H9 (cell line): ENCODE results near the gene SLC17A2. TPM values are rescaled to one million over a fixed set of nuclear protein-coding genes. Genes with fewer than 3 reads are reported as not detected.

ENCODE experiments used
- DNase-seq: peaks from one replicate; pipeline ENCODE4 v3.0.0-alpha.2; 2017
- H2AFZ ChIP-seq: one replicate; pipeline ENCODE4 v1.6.1; 2013; ENCODE audit warnings: mild to moderate bottlenecking, low read length, control low read depth, moderate library complexity
- H2AK5ac ChIP-seq: 2 replicates; pipeline ENCODE4 v1.6.1; 2013; ENCODE audit warnings: low read length, control low read depth, mixed read lengths; ENCODE audit not compliant: insufficient read length
- H2BK120ac ChIP-seq: one replicate; pipeline ENCODE4 v1.6.1; 2013; ENCODE audit warnings: low read depth, mild to moderate bottlenecking, low read length, control low read depth, inconsistent platforms; ENCODE audit not compliant: poor library complexity, severe bottlenecking
- H2BK12ac ChIP-seq: 2 replicates; pipeline ENCODE4 v1.6.1; 2013; ENCODE audit warnings: low read length, control low read depth, mixed read lengths, low read depth; ENCODE audit not compliant: insufficient read length
- H2BK15ac ChIP-seq: 2 replicates; pipeline ENCODE4 v1.6.1; 2013; ENCODE audit warnings: low read depth, low read length, control low read depth
- H2BK20ac ChIP-seq: one replicate; pipeline ENCODE4 v1.6.1; 2013; ENCODE audit warnings: low read depth, mild to moderate bottlenecking, low read length, control low read depth, inconsistent platforms; ENCODE audit not compliant: poor library complexity, severe bottlenecking
- H2BK5ac ChIP-seq: 2 replicates; pipeline ENCODE4 v1.6.1; 2013; ENCODE audit warnings: low read length, control low read depth, mixed read lengths; ENCODE audit not compliant: insufficient read length
- H3K14ac ChIP-seq: 2 replicates; pipeline ENCODE4 v1.6.1; 2013; ENCODE audit warnings: low read length, control low read depth; ENCODE audit not compliant: insufficient read depth
- H3K18ac ChIP-seq: 2 replicates; pipeline ENCODE4 v1.6.1; 2013; ENCODE audit warnings: low read depth, mild to moderate bottlenecking, mixed read lengths, low read length, control low read depth; ENCODE audit not compliant: insufficient read length
- H3K23ac ChIP-seq: 2 replicates; pipeline ENCODE4 v1.6.1; 2013; ENCODE audit warnings: low read length, control low read depth, mixed read lengths, low read depth; ENCODE audit not compliant: insufficient read length
- H3K23me2 ChIP-seq: 2 replicates; pipeline ENCODE4 v1.6.1; 2013; ENCODE audit warnings: low read depth, mild to moderate bottlenecking, mixed read lengths, low read length, control low read depth; ENCODE audit not compliant: insufficient read length, poor library complexity, severe bottlenecking
- H3K27ac ChIP-seq: 2 replicates; pipeline ENCODE4 v1.5.1; 2013; ENCODE audit warnings: low read length, control low read depth, mixed read lengths, low read depth; ENCODE audit not compliant: insufficient read length
- H3K27me3 ChIP-seq: 2 replicates; pipeline ENCODE4 v1.6.1; 2013; ENCODE audit warnings: low read length, control low read depth, inconsistent platforms; ENCODE audit not compliant: insufficient read depth
- H3K4ac ChIP-seq: 2 replicates; pipeline ENCODE4 v1.6.1; 2013; ENCODE audit warnings: low read depth, mild to moderate bottlenecking, control low read depth, inconsistent platforms, low read length, moderate library complexity
- H3K4me1 ChIP-seq: 2 replicates; pipeline ENCODE4 v1.6.1; 2013; ENCODE audit warnings: low read length, control low read depth, inconsistent platforms; ENCODE audit not compliant: insufficient read depth
- H3K4me2 ChIP-seq: 2 replicates; pipeline ENCODE4 v1.6.1; 2013; ENCODE audit warnings: low read length, control low read depth, mixed read lengths; ENCODE audit not compliant: insufficient read length, insufficient read depth
- H3K56ac ChIP-seq: 2 replicates; pipeline ENCODE4 v1.6.1; 2013; ENCODE audit warnings: low read depth, mild to moderate bottlenecking, mixed read lengths, low read length, control low read depth; ENCODE audit not compliant: insufficient read length
- H3K79me1 ChIP-seq: 2 replicates; pipeline ENCODE4 v1.6.1; 2013; ENCODE audit warnings: low read depth, mild to moderate bottlenecking, moderate library complexity, low read length, control low read depth, inconsistent platforms; ENCODE audit not compliant: insufficient read depth, poor library complexity, severe bottlenecking
- H3K79me2 ChIP-seq: 2 replicates; pipeline ENCODE4 v1.6.1; 2013; ENCODE audit warnings: low read length, control low read depth, inconsistent platforms; ENCODE audit not compliant: insufficient read depth
- H3K9ac ChIP-seq: 2 replicates; pipeline ENCODE4 v1.6.1; 2013; ENCODE audit warnings: low read length, control low read depth, mixed read lengths; ENCODE audit not compliant: insufficient read length; ENCODE audit errors: extremely low read depth
- H3K9me3 ChIP-seq: one replicate; pipeline ENCODE4 v1.6.1; 2013; ENCODE audit warnings: low read depth, low read length, inconsistent platforms; ENCODE audit not compliant: control insufficient read depth
- H3T11ph ChIP-seq: one replicate; pipeline ENCODE4 v1.6.1; 2013; ENCODE audit warnings: mild to moderate bottlenecking, low read length, control low read depth, inconsistent platforms
- H4K20me1 ChIP-seq: one replicate; pipeline ENCODE4 v1.6.1; 2013; ENCODE audit not compliant: control insufficient read depth, insufficient read length, insufficient read depth
- H4K5ac ChIP-seq: 2 replicates; pipeline ENCODE4 v1.6.1; 2013; ENCODE audit warnings: low read depth, mild to moderate bottlenecking, mixed read lengths, low read length, control low read depth; ENCODE audit not compliant: insufficient read length
- H4K8ac ChIP-seq: replicated peaks from 2 replicates; pipeline ENCODE4 v1.6.1; 2013; ENCODE audit warnings: low read length, control low read depth, mixed read lengths, low read depth; ENCODE audit not compliant: insufficient read length
- H4K91ac ChIP-seq: 2 replicates; pipeline ENCODE4 v1.6.1; 2013; ENCODE audit warnings: low read depth, mild to moderate bottlenecking, moderate library complexity, mixed read lengths, low read length, control low read depth; ENCODE audit not compliant: insufficient read length
- H3K27ac Mint-ChIP-seq, 3 experiments: 2 replicates in 2 of 3; 3 replicates in 1 of 3; pipeline ENCODE4 v1.8.0; 2020 to 2021; ENCODE audit warnings: mixed read lengths in 3 of 3, mild to moderate bottlenecking in 1 of 3, moderate library complexity in 1 of 3
- H3K27me3 Mint-ChIP-seq: 2 replicates; pipeline ENCODE4 v1.8.0; 2021; ENCODE audit warnings: low read depth, mild to moderate bottlenecking, moderate library complexity, mixed read lengths
- H3K36me3 Mint-ChIP-seq, 3 experiments: 2 replicates in 2 of 3; 3 replicates in 1 of 3; pipeline ENCODE4 v1.8.0; 2020 to 2021; ENCODE audit warnings: low read depth in 3 of 3, mixed read lengths in 3 of 3; ENCODE audit not compliant: insufficient read depth in 1 of 3
- H3K4me1 Mint-ChIP-seq, 2 experiments: 2 replicates each; pipeline ENCODE4 v1.8.0; 2020; ENCODE audit warnings: mixed read lengths in 2 of 2
- H3K4me3 Mint-ChIP-seq, 2 experiments: 2 replicates in 1 of 2; 3 replicates in 1 of 2; pipeline ENCODE4 v1.8.0; 2020 to 2021; ENCODE audit warnings: mild to moderate bottlenecking in 2 of 2, mixed read lengths in 2 of 2, moderate library complexity in 1 of 2
- H3K9me3 Mint-ChIP-seq, 2 experiments: 2 replicates in 1 of 2; 3 replicates in 1 of 2; pipeline ENCODE4 v1.8.0; 2020; ENCODE audit warnings: mild to moderate bottlenecking in 2 of 2, mixed read lengths in 2 of 2, moderate library complexity in 1 of 2
- CTCF ChIP-seq: fragments of 200-600 bp; sonication (generic); conservative IDR thresholded peaks from 3 replicates; pipeline ENCODE4 v1.8.0; 2021; ENCODE audit warnings: antibody characterized with exemption, mild to moderate bottlenecking
- WGBS: extraction: QIAGEN DNeasy Blood & Tissue Kit; methylation state at CpG from one replicate; pipeline ENCODE4 v1.1.7; 2013; ENCODE audit warnings: missing lambda C conversion rate, low lambda C conversion rate, mixed read lengths; ENCODE audit not compliant: insufficient read length; ENCODE audit errors: extremely low coverage; 5-methylcytosine and 5-hydroxymethylcytosine counted together
- total RNA-seq: library from RNA; stranded (reverse); gene quantifications from 2 replicates; pipeline ENCODE4 v1.2.1, GENCODE V29; 2021

SLC17A2 gene
- total RNA-seq, 1 experiment from 2014 or later = not detected

GRCh38 chr6:25956226-25956625, 25.7 kb upstream of the SLC17A2 start:
- Histone ChIP-seq H3T11ph (no peak overlapping the region), H3K4me2 (no peak overlapping the region), H3K56ac (no peak overlapping the region), H3K4ac (no peak overlapping the region), H3K23ac (no peak overlapping the region), H3K4me1 (no peaks in the 10 kb centered on the region), H4K91ac (no peak overlapping the region), H3K14ac (no peak overlapping the region), H3K23me2 (no peaks in the 10 kb centered on the region), H4K5ac (no peak overlapping the region), H3K27ac (no peak overlapping the region), H2BK15ac (no peak overlapping the region), H2BK120ac (no peak overlapping the region), H3K27me3 (no peaks in the 10 kb centered on the region), H4K8ac (no peak overlapping the region), H3K79me2 (no peaks in the 10 kb centered on the region), H2BK12ac (no peak overlapping the region), H3K9ac (no peak overlapping the region), H2BK5ac (no peak overlapping the region), H3K9me3 (peaks cover 5% of the 10 kb centered on the region), H3K18ac (no peak overlapping the region), H2AFZ (no peak overlapping the region), H2AK5ac (no peak overlapping the region), H2BK20ac (no peak overlapping the region), H4K20me1 (no peaks in the 10 kb centered on the region), H3K79me1 (no peaks in the 10 kb centered on the region)
- no CpG with 5 or more reads among the region's 3 CpGs for WGBS
- peaks cover 27 to 29% of the 10 kb centered on the region in 2 experiments for H3K9me3 Mint-ChIP-seq
- peaks cover 6 to 9% of the 10 kb centered on the region in 2 experiments for H3K4me1 Mint-ChIP-seq
- H3K4me3 Mint-ChIP-seq = no peak overlapping the region
- no peaks in the 10 kb centered on the region; the same call in none of the 2 replicates for H3K27me3 Mint-ChIP-seq
- H3K36me3 Mint-ChIP-seq = peaks cover 13 to 32% (median 20%) of the 10 kb centered on the region in 3 experiments
- no peak overlapping the region for H3K27ac Mint-ChIP-seq
- TF ChIP-seq CTCF = no peak
- no peak for DNase-seq
